GM12801 (cell line): ENCODE data around the gene PRR22.

Experiments
- CTCF ChIP-seq: IDR thresholded peaks from one replicate; pipeline ENCODE4 v1.5.1; 2011; ENCODE audit warnings: control low read depth; ENCODE audit not compliant: insufficient read length; ENCODE audit errors: extremely low read depth

Gene PRR22

GRCh38 chr19:5795382-5795919 lies 10.9 kb upstream of the PRR22 start:
- no peak for TF ChIP-seq CTCF

- TF ChIP-seq CTCF, result no peak
These were observed 8.6 kb upstream of the PRR22 start for GRCh38 chr19:5793188-5793587.

- TF ChIP-seq CTCF, result no peak
These were observed 7.7 kb upstream of the PRR22 start for GRCh38 chr19:5792224-5792623.

GRCh38 chr19:5790559-5791520 lies 6.3 kb upstream of the PRR22 start, which contains the start of gene DUS3L:
DUS3L (minus strand) TSS chr19:5791163; CDS start chr19:5791141, 22 bp downstream.
- TF ChIP-seq CTCF, result no peak

GRCh38 chr19:5789886-5790558 lies 5.5 kb upstream of the PRR22 start:
- no peak for TF ChIP-seq CTCF

- no peak for TF ChIP-seq CTCF
These were observed 4.8 kb upstream of the PRR22 start for GRCh38 chr19:5789351-5789761.

GRCh38 chr19:5788422-5788821 lies 3.9 kb upstream of the PRR22 start:
- TF ChIP-seq CTCF, result no peak
